Prostate gland (tissue), 2 donors: ENCODE results near the gene GALNT11. TPM values are rescaled to one million over a fixed set of nuclear protein-coding genes. Genes with fewer than 3 reads are reported as not detected.

Experiments used
- DNase-seq: peaks from one replicate; pipeline ENCODE4 v3.0.0-alpha.2; 2019; ENCODE audit warnings: low spot score
- H3K27ac ChIP-seq, 2 donors: fragments of 200-600 bp; sonication (generic); 2 replicates each; pipeline ENCODE4 v1.5.1; 2017 to 2019
- H3K27me3 ChIP-seq: fragments of 200-600 bp; sonication (generic); replicated peaks from 2 replicates; pipeline ENCODE4 v1.5.1; 2019; ENCODE audit not compliant: insufficient read depth
- H3K36me3 ChIP-seq, 2 donors: fragments of 200-600 bp; sonication (generic); 1 replicate in 1 of 2; 2 replicates in 1 of 2; pipeline versions ENCODE4 v1.5.1 to v1.8.1; 2017 to 2019
- H3K4me1 ChIP-seq: fragments of 200-600 bp; sonication (generic); replicated peaks from 2 replicates; pipeline ENCODE4 v1.5.1; 2019
- H3K4me3 ChIP-seq, 2 donors: fragments of 200-600 bp; sonication (generic); 2 replicates each; pipeline ENCODE4 v1.5.1; 2017 to 2019
- H3K9me3 ChIP-seq: fragments of 200-600 bp; sonication (generic); 2 replicates; pipeline ENCODE4 v1.5.1; 2017
- CTCF ChIP-seq, 4 experiments: fragments of 200-600 bp in 2 of 4; fragments of 450-650 bp in 2 of 4; sonication (generic) in 2 of 4; IDR thresholded peaks; 1 replicate in 3 of 4; 2 replicates in 1 of 4; pipeline ENCODE4 v1.5.1; 2016 to 2019; ENCODE audit warnings: antibody characterized with exemption in 4 of 4, mild to moderate bottlenecking in 2 of 4, moderate library complexity in 2 of 4
- POLR2A ChIP-seq: fragments of 450-650 bp; IDR thresholded peaks from one replicate; pipeline ENCODE4 v1.6.1; 2016; ENCODE audit warnings: antibody characterized with exemption, mild to moderate bottlenecking
- POLR2AphosphoS5 ChIP-seq: sonication (generic); formaldehyde crosslinking; IDR thresholded peaks from one replicate; pipeline ENCODE4 v1.6.1; 2017; ENCODE audit warnings: antibody characterized with exemption
- WGBS: methylation state at CpG from one replicate; pipeline ENCODE4 v1.1.5; 2018; 5-methylcytosine and 5-hydroxymethylcytosine counted together
- intact Hi-C: fragments of 100-400 bp; cut with DNase I; formaldehyde crosslinking; loops from one replicate; pipeline ENCODE4 v1.14.2; 2022
- total RNA-seq, 2 donors: library from RNA; depleted of rRNA; stranded (reverse); fragments of >200 nt; gene quantifications; one replicate each; pipeline ENCODE4 v1.1.0, GENCODE V29; 2016

Gene GALNT11
- total RNA-seq, 2 donors from 2014 or later, result 50.3 to 76.2 TPM

DNA sequence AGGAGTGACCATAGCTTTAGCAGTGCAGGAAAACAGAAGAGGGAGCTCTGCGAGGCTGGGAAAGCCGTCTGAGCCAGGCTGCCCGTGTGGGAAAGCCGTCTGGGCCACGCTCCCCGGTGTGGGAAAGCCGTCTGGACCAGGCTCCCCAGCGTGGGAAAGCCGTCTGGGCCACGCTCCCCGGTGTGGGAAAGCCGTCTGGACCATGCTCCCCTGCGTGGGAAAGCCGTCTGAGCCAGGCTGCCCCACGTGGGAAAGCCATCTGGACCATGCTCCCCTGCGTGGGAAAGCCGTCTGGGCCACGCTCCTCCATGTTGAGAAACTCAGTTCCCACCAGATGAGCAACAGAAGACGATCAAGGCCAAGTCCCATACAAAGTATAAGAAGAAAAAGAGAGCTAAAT, 101.8 kb downstream of the GALNT11 start:
- no peak for TF ChIP-seq POLR2AphosphoS5
- TF ChIP-seq CTCF (IDR thresholded peaks at IDR 0.05), result no peak
- TF ChIP-seq POLR2A, result no peak
- H3K27me3 ChIP-seq, result no peaks in the 10 kb centered on the region
- intact Hi-C loops, result no loop called here
- peaks cover 0 to 7% of the 10 kb centered on the region in 2 donors for H3K36me3 ChIP-seq
- no peaks in the 10 kb centered on the region for H3K9me3 ChIP-seq
- DNase-seq, result no peak
- H3K4me1 ChIP-seq, result no peaks in the 10 kb centered on the region
- no peak overlapping the region for H3K4me3 ChIP-seq
- 95% methylated on average over 19 of the region's 19 CpGs for WGBS
- no peak overlapping the region for H3K27ac ChIP-seq

- Histone ChIP-seq H3K36me3 (peaks cover 0 to 7% of the 10 kb centered on the region in 2 donors), H3K4me3 (no peak overlapping the region), H3K9me3 (no peaks in the 10 kb centered on the region), H3K4me1 (no peaks in the 10 kb centered on the region), H3K27me3 (no peaks in the 10 kb centered on the region), H3K27ac (no peak overlapping the region)
- 96% methylated on average over 20 of the region's 20 CpGs for WGBS
- TF ChIP-seq CTCF (IDR thresholded peaks at IDR 0.05) (no peak), POLR2A (no peak), POLR2AphosphoS5 (no peak)
- DNase-seq, result no peak
- intact Hi-C loops, result no loop called here
Observed at GRCh38 chr7:152128252-152128651, 102.8 kb downstream of the GALNT11 start.

- no peaks in the 10 kb centered on the region for H3K4me1 ChIP-seq
- peaks cover 0 to 7% of the 10 kb centered on the region in 2 donors for H3K36me3 ChIP-seq
- H3K27ac ChIP-seq, result no peak overlapping the region
- no peaks in the 10 kb centered on the region for H3K27me3 ChIP-seq
- intact Hi-C loops, result no loop called here
- WGBS, result 95% methylated on average over 60 of the region's 60 CpGs
- no peak overlapping the region for H3K4me3 ChIP-seq
- no peak for DNase-seq
- H3K9me3 ChIP-seq, result no peaks in the 10 kb centered on the region
- TF ChIP-seq CTCF (IDR thresholded peaks at IDR 0.05) (no peak), POLR2A (no peak), POLR2AphosphoS5 (no peak)
Observed at GRCh38 chr7:152128741-152129461, 103.4 kb downstream of the GALNT11 start.

- no peaks in the 10 kb centered on the region for H3K4me1 ChIP-seq
- no peak overlapping the region for H3K27ac ChIP-seq
- no peaks in the 10 kb centered on the region for H3K9me3 ChIP-seq
- peaks cover 0 to 7% of the 10 kb centered on the region in 2 donors for H3K36me3 ChIP-seq
- intact Hi-C loops, result no loop called here
- DNase-seq, result no peak
- no peaks in the 10 kb centered on the region for H3K27me3 ChIP-seq
- TF ChIP-seq CTCF (IDR thresholded peaks at IDR 0.05) (no peak), POLR2AphosphoS5 (no peak), POLR2A (no peak)
- H3K4me3 ChIP-seq, result no peak overlapping the region
- 95% methylated on average over 7 of the region's 7 CpGs for WGBS
Observed at GRCh38 chr7:152129682-152130081, 104.2 kb downstream of the GALNT11 start.
